SKM-1 (cell line): ENCODE data around the gene RPA3.

Experiments used
- DNase-seq: peaks from one replicate; lab custom pipeline; 2025; ENCODE audit not compliant: unreplicated experiment; lab: John Stamatoyannopoulos, UW

The RPA3 gene

DNA sequence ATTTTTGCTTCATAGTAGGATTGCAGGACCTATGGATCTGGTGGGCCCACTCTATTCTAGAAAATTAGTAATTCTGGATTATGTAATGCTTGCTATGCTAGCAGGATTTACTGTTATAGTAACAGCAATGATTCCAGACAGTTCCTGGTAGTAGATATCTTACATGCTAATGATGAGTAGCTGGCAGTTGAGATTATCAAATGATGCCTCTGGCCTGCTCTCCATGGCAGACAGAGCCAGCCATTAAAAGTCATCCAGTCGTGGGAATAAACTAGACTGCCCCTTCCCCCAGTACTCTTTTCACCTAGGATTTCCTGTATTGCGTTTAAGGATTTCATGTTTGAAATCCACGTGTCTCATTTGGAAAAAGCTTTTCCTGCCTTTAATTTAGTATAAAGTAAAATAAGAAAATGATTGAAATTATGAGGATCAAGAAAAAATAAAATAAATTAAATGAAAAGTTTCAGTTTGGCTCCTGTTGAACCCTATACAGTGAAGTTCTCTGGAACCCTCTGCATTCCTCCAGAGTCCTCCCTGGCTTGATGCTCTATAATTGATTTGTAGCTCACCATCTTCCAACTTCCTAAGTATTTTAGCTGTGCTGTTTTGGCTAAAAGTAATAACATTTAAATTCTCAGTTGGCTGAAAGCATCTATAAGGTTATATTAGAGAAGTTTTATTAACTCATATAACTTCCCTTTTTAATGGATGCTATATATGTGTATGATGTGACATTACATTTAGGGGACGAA is 63.3 kb downstream of the RPA3 start:
- no peak for DNase-seq

DNA sequence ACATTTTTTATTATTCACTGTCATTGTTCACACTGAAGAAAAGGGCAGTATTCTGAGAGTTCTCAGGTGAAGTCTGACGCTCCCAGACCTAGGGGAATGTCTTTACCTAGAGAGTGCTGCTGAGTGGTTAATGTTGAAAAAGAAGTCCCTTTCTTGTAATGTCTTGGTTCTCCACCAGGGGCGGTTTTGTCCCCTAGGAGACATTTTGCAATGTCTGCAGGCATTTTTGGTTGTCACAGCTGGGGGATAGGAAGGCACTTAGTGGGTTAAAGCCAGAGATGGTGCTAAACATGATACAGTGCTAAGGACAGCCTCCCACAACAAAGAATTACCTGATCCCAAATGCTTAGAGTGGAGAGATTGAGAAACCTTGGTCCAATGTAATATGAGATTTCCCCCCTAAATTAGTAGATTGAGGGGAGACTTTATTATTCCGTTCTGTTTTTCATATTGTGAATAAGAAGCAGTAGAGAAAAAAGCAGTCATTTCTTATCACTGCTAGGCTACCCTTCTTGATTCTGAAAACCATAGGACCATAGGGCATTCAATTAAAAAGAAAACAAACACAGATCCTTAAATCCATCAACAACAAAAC is 64.7 kb downstream of the RPA3 start:
- no peak for DNase-seq

DNA sequence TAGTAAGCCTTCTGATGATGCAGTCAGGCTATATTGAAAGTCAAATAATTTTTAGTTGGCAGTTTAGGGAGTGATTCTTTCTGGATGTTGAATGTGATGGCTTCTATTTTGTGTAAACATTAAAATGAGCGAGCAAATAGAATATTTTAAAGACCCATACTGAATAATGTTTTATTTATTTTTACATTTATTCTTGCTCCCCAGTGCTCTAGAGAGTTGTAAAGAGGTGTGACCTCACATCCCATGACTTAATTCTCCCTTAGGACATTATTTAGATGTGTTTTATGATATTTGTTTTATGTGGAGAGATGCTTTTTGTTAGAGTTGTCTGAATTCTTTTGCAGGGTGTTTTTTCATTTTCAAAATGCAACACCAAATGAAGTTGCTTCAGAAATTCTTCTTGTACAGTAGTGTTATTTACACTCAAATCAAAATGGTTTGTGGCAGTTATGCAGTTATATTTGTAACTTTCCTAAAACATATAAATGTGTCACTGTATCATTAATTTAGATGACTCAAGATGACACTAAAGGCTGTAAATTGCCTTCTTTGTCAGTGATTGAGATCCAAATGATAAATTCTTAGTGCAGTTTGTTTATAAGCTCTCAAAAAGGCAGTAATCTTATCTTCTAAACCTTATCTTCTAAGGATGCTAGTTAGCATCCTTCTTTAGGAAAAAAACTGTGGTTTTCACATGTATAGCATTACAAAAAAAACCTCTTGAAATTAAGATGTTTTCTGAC is 65.4 kb downstream of the RPA3 start:
- DNase-seq: no peak

- no peak for DNase-seq
These were observed 66.9 kb downstream of the RPA3 start for GRCh38 chr7:7651479-7651878.

DNA sequence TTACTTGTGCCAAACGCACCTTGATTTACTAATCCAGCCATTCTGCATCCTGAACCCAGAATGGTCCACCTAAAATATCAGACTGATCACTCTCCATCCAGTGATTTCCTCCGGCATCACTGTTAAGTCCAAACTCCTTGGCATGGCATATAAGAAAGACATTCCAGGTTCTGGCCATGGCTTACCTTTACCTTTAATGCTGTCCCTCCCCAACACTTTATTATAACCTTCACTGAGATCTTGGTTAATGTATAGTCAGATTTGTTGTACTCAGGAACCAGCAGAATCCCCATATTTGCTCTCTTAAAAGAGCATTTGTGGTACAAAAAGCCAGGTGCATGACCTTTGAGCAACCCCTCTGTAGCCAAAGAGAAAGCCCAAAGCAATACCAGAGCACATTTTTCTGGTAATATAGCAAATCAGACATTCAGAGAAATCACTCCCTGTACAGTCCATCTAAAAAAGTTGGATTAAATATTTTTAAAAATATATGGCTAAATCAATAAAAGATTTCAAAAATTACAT is 67.7 kb downstream of the RPA3 start:
- no peak for DNase-seq

DNA sequence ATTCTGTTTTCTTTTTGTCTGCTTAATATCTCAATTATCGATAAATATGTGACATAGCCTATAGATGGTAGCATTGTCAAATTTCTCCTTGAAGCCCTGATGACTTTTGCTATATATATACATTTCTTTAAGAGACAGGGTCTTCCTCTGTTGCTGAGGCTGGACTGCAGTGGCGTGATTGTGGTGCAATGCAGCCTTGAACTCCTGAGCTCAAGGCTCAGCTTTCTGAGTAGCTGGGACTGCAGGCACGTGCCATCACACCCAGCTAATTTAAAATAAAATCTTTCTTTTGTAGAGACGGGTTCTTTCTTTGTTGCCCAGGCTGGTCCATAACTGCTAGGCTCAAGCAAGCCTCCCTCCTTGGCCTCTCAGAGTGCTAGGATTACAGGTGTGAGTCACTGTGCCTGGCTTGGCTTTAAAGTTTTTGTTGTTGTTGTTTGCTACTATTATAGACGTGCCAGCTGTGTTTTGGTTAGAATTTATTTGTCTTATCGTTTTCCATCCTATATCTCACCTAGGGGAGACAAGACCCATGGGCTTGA is 70.8 kb downstream of the RPA3 start:
- no peak for DNase-seq

DNA sequence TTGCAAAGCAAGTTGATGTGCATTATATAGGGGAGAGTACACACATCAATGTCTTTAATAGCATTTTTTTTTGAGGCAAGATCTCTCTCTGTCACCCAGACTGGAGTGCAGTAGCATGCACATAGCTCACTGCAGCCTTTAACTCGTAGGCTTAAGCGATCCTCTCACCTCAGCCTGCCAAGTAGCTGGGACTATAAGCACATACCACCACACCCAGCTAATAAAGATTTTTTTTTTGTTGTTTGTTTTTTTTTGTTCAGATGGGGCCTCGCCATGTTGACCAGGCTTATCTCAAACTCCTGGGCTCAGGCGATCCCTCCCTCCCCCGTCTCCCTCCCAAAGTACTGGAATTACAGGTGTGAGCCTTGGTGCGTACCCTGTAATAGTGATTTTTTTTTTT is 76.3 kb downstream of the RPA3 start:
- no peak for DNase-seq

DNA sequence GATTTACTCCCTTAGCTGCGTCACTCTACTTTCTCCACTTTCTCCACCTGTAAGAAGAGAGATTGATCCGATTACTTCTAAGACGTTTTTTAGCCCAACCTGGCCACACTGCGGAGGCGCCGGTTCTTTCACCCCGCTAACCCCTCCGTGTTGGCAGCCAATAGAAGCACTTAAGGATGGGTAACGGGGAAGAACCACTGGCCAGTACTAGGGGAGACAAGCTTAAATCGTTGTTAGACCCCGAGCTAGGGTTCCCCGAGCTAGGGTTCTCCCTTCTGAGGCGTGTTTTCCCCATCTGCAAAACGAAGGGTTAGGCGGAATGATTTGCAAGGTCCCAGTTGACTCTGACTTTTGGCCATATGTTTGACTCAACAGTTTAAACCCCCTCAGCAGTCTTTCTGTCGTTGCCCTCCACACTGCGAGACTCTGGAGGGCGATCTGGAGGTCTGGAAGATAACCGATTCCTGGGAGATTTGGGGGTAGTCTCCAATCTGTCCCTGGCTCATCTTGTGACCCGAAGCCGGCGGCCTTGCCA is 77.2 kb downstream of the RPA3 start:
- no peak for DNase-seq

GRCh38 chr7:7640221-7641128 is 77.9 kb downstream of the RPA3 start, which contains the start of gene UMAD1:
Gene UMAD1 (plus strand): TSS chr7:7640752. CDS start chr7:7673372, 32,620 bp downstream.
- peak; percentile 99 for DNase-seq

GRCh38 chr7:7639847-7640220 is 78.6 kb downstream of the RPA3 start:
- peak; percentile 19 for DNase-seq

DNA sequence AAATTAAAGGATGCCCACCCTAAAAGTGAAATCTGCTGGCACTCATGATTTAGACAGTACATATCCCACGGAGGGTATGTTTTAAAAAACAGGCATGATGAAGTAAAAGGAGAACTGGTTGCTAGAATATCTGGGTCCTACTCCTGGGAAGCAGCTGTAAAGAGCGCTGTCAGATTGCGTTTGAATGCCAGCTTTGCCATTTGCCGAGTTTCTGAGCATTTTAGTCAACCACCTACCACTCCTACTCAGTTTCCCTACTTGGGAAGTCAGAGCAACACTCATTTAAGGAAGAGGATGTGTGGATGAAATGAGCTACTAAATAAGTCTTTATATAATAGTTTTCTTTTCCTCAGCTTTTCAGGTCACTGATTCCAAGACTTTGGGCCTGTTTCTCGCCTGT is 79.0 kb downstream of the RPA3 start:
- DNase-seq: no peak

DNA sequence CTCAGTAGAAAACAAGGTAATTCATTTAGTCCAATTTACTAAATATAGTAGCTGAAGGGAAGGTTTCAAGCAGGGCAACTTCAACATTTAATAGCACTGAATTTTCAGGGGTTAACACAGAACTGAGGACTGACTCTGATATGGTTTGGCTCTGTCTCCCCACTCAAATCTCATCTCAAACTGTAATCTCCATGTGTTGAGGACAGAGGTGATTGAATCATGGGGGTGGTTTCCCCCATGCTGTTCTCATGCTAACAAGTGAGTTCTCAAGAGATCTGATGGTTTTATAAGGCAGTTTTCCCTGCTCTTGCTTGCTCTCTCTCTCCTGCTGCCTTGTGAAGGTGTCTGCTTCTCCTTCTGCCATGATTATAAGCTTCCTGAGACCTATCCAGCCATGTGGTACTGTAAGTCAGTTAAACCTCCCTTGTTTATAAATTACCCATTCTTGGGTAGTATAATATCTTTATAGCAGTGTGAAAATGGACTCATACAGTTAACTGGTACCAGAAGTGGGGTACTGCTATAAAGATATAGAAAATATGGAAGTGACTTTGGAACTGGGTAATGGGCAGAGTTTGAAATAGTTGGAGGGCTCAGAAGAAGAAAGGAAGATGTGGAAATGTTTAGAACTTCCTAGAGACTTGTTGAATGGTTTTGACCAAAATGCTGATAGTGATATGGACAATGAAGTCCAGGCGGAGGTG is 87.6 kb downstream of the RPA3 start:
- no peak for DNase-seq

GRCh38 chr7:7628476-7628875 is 89.9 kb downstream of the RPA3 start:
- no peak for DNase-seq

- no peak for DNase-seq
These were observed 97.7 kb downstream of the RPA3 start for GRCh38 chr7:7620644-7621210.

- DNase-seq: no peak
These were observed 98.2 kb downstream of the RPA3 start for GRCh38 chr7:7620236-7620635.

DNA sequence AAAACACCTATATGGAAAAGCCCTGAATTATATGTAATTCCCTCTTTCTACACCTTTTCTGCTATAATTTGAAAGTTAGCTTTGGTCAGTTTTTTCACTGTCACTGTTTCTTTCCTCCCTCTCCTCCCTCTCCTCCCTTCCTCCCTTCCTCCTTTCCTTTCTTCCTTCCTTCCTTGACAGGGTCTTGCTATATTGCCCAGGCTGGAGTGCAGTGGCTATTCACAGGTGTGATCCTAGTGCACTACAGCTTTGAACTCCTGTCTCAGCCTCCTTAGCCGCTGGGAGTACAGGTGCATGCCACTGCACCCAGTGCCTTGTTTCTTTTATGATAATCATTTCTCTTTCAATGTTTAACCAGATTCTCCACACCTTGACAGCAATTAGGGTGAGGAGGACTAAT is 100.0 kb downstream of the RPA3 start:
- no peak for DNase-seq

- no peak for DNase-seq
These were observed 100.9 kb downstream of the RPA3 start for GRCh38 chr7:7617550-7617949.

DNA sequence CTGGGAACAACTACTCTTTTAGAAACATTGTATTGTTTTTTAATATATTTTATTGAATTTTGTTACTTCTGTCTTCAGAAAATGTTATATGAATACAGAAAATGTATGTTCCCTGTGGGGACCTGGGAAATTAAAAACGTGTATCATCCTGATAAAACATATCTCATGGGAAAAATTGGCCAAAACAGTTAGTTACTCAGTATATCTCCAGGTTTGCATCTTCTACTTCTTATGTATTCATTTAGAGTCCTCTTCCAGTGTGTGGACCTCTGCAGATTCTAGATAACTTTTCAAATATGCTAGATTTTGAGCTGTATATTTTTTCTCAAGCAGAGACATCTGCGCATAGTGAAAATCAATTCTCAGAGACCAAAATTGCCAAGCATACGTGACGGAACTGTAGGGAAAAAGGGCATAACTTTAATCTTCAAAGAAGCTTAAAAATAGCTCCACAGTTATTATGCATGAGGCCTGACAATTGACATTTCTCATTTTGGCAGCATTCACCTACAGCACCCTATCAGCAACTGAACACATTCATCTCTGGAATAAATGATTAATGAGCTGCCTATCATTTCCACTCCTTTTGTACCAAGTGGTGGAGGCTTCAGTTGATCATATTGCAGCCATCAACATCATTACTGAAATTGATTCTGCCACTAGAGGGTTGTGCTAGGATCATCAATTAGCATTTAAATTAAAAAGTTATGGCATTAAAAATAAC is 104.2 kb downstream of the RPA3 start:
- no peak for DNase-seq

DNA sequence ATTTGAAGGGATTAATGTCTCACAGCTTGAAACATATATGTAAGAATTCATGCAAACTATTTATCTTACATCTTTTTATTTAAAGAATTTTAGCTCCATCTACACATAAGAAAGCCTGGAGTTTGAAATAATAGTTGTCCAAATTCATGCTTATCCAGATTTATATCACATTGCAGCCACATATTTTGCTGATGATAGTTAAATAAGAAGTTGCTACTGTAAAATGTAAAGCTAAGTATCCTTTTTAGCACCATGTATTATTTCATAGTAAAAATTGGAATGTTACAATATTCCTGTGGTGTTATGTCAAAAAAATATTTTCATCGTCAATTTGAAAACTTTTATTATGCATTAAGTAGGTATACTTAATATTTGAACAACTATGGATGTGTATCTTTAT is 105.2 kb downstream of the RPA3 start:
- DNase-seq: no peak
